Measurements from ENCODE around the gene KLHL5. TPM values are rescaled to one million over a fixed set of nuclear protein-coding genes. Genes with fewer than 3 reads are reported as not detected.

Gene KLHL5
- total and polyA plus RNA-seq, 2 donors (not counting 1 experiment from before 2014, with no cell fraction given) = 22.6 to 90.0 TPM

- WGBS (ENCODE audit: insufficient coverage) = no CpG with 5 or more reads among the region's 5 CpGs
- Mint-ChIP-seq H3K27me3 (no peaks in the 10 kb centered on the region), H3K4me1 (no peaks in the 10 kb centered on the region), H3K27ac (no peak overlapping the region), H3K9me3 (ENCODE audit: insufficient read depth) (no peaks in the 10 kb centered on the region), H3K4me3 (no peak overlapping the region)
- H3K4me2 ChIP-seq (replicated peaks; ENCODE audit: low read depth, low read length, poor library complexity, severe bottlenecking) = no peak overlapping the region
- no peak overlapping the region for H3K4me3 ChIP-seq (ENCODE audit: control extremely low read depth in 1 of 5, extremely low read depth in 1 of 5, insufficient read depth in 1 of 5, low read depth in 2 of 5, low read length in 4 of 5)
- intact Hi-C loops (cut with micrococcal nuclease) = no loop called here
- POLR2A ChIA-PET = no interaction called here
- DNase-seq = no peak
- H3K27ac ChIP-seq (ENCODE audit: low read length in 2 of 2) = no peak overlapping the region
- H3K79me2 ChIP-seq (ENCODE audit: control insufficient read depth, insufficient read depth, low read length) = no peaks in the 10 kb centered on the region
- no peak overlapping the region for H3K9ac ChIP-seq (ENCODE audit: low read length)
- no peaks in the 10 kb centered on the region for H3K27me3 ChIP-seq (replicated peaks in 1 of 4; ENCODE audit: control extremely low read depth in 1 of 4, control insufficient read depth in 3 of 4, insufficient read depth in 4 of 4, low read length in 3 of 4)
- H3K4me1 ChIP-seq (ENCODE audit: control insufficient read depth in 2 of 2, insufficient read depth in 2 of 2, low read length in 2 of 2) = no peaks in the 10 kb centered on the region
- CTCF ChIA-PET = interaction anchor here (4.5 kb wide), 1 partner anchor 183 kb away, joined by 19 read pairs; no protein-coding TSS in a partner anchor
- H4K20me1 ChIP-seq (ENCODE audit: control insufficient read depth, insufficient read depth, low read length, poor library complexity, severe bottlenecking) = no peaks in the 10 kb centered on the region
- H3K36me3 ChIP-seq (replicated peaks in 1 of 2; ENCODE audit: control extremely low read depth in 1 of 2, control insufficient read depth in 1 of 2, extremely low read depth in 1 of 2, insufficient read depth in 2 of 2, low read length in 1 of 2) = peaks cover 8 to 29% of the 10 kb centered on the region in 2 experiments
- no peak overlapping the region for H2AFZ ChIP-seq (ENCODE audit: insufficient read depth, low read depth, low read length, poor library complexity, severe bottlenecking)
- TF ChIP-seq EZH2 (IDR thresholded peaks at IDR 0.05; ENCODE audit: borderline replicate concordance, insufficient read depth, low read depth, low read length, poor library complexity, severe bottlenecking) (no peak), CTCF (IDR thresholded peaks at IDR 0.05) (no peak)
- ATAC-seq (ENCODE audit: low read depth) = no peak
- no peaks in the 10 kb centered on the region for H3K9me3 ChIP-seq (ENCODE audit: control extremely low read depth in 1 of 3, control insufficient read depth in 2 of 3, insufficient read depth in 1 of 3, low read length in 2 of 3)
These were observed 23.9 kb downstream of the KLHL5 start for GRCh38 chr4:39085891-39086290.

GRCh38 chr4:39096847-39097246, 34.8 kb downstream of the KLHL5 start:
- H3K4me3 Mint-ChIP-seq = no peak overlapping the region
- H3K27me3 ChIP-seq (replicated peaks in 1 of 4; ENCODE audit: control extremely low read depth in 1 of 4, control insufficient read depth in 3 of 4, insufficient read depth in 4 of 4, low read length in 3 of 4) = no peaks in the 10 kb centered on the region
- H2AFZ ChIP-seq (ENCODE audit: insufficient read depth, low read depth, low read length, poor library complexity, severe bottlenecking) = no peak overlapping the region
- ATAC-seq (ENCODE audit: low read depth) = no peak
- no peak for DNase-seq
- H3K27me3 Mint-ChIP-seq = no peaks in the 10 kb centered on the region
- CTCF ChIA-PET = no interaction called here
- no CpG with 5 or more reads among the region's 1 CpG for WGBS (ENCODE audit: insufficient coverage)
- peaks cover 1% of the 10 kb centered on the region for H3K4me1 Mint-ChIP-seq
- no peaks in the 10 kb centered on the region for H3K9me3 ChIP-seq (ENCODE audit: control extremely low read depth in 1 of 3, control insufficient read depth in 2 of 3, insufficient read depth in 1 of 3, low read length in 2 of 3)
- TF ChIP-seq CTCF (IDR thresholded peaks at IDR 0.05) = no peak
- intact Hi-C loops (cut with micrococcal nuclease) = no loop called here
- no peaks in the 10 kb centered on the region for H3K79me2 ChIP-seq (ENCODE audit: control insufficient read depth, insufficient read depth, low read length)
- POLR2A ChIA-PET = no interaction called here
- H3K27ac ChIP-seq (ENCODE audit: low read length in 2 of 2) = no peak overlapping the region
- no peaks in the 10 kb centered on the region for H3K4me1 ChIP-seq (ENCODE audit: control insufficient read depth in 2 of 2, insufficient read depth in 2 of 2, low read length in 2 of 2)
- no peaks in the 10 kb centered on the region for H4K20me1 ChIP-seq (ENCODE audit: control insufficient read depth, insufficient read depth, low read length, poor library complexity, severe bottlenecking)
- H3K36me3 ChIP-seq (replicated peaks in 1 of 2; ENCODE audit: control extremely low read depth in 1 of 2, control insufficient read depth in 1 of 2, extremely low read depth in 1 of 2, insufficient read depth in 2 of 2, low read length in 1 of 2) = peaks cover 0 to 17% of the 10 kb centered on the region in 2 experiments
- H3K9ac ChIP-seq (ENCODE audit: low read length) = no peak overlapping the region
- no peak overlapping the region for H3K4me2 ChIP-seq (replicated peaks; ENCODE audit: low read depth, low read length, poor library complexity, severe bottlenecking)
- H3K27ac Mint-ChIP-seq = no peak overlapping the region
- no peaks in the 10 kb centered on the region for H3K9me3 Mint-ChIP-seq (ENCODE audit: insufficient read depth)
- H3K4me3 ChIP-seq (ENCODE audit: control extremely low read depth in 1 of 5, extremely low read depth in 1 of 5, insufficient read depth in 1 of 5, low read depth in 2 of 5, low read length in 4 of 5) = no peak overlapping the region
